Measurements from ENCODE around the gene FAM50A.
A peak's percentile ranks its signal among the peaks of the same experiment; 100 is the strongest.

The FAM50A gene

GRCh38 chrX:154433605-154434004 lies 10.3 kb upstream of the FAM50A start:
- TF ChIP-seq CTCF (IDR thresholded peaks at IDR 0.05; ENCODE audit: low read depth, low read length, missing control alignments), result no peak
- DNase-seq (ENCODE audit: extremely low read depth, low read depth), result no peak
- no peak overlapping the region for H3K4me3 ChIP-seq (replicated peaks; ENCODE audit: low read depth, low read length)

GRCh38 chrX:154434394-154435168 lies 9.4 kb upstream of the FAM50A start:
- DNase-seq (ENCODE audit: extremely low read depth, low read depth), result no peak
- no peak for TF ChIP-seq CTCF (IDR thresholded peaks at IDR 0.05; ENCODE audit: low read depth, low read length, missing control alignments)
- H3K4me3 ChIP-seq (replicated peaks; ENCODE audit: low read depth, low read length), result no peak overlapping the region

- DNase-seq (ENCODE audit: extremely low read depth, low read depth), result no peak
- TF ChIP-seq CTCF (IDR thresholded peaks at IDR 0.05; ENCODE audit: low read depth, low read length, missing control alignments), result no peak
- no peak overlapping the region for H3K4me3 ChIP-seq (replicated peaks; ENCODE audit: low read depth, low read length)
Measured at GRCh38 chrX:154435171-154435733, 8.7 kb upstream of the FAM50A start.

- TF ChIP-seq CTCF (IDR thresholded peaks at IDR 0.05; ENCODE audit: low read depth, low read length, missing control alignments), result no peak
- DNase-seq (ENCODE audit: extremely low read depth, low read depth), result no peak
Measured at GRCh38 chrX:154436374-154436982, 7.5 kb upstream of the FAM50A start.

GRCh38 chrX:154436983-154437752 lies 6.8 kb upstream of the FAM50A start, which contains the start of gene GDI1:
Gene GDI1 (plus strand): TSS chrX:154437154. CDS start chrX:154437255, 101 bp downstream.
- peak within 1 kb of the TSS; percentile 50 for H3K4me3 ChIP-seq (replicated peaks; ENCODE audit: low read depth, low read length)
- no peak for TF ChIP-seq CTCF (IDR thresholded peaks at IDR 0.05; ENCODE audit: low read depth, low read length, missing control alignments)
- DNase-seq (ENCODE audit: extremely low read depth, low read depth), result no peak

More at GRCh38 chrX:154436374-154436982, 7.5 kb upstream of the FAM50A start:
- H3K4me3 ChIP-seq (replicated peaks; ENCODE audit: low read depth, low read length), result peak overlapping the region; percentile 50

Data from HFF-Myc (cell line).